Keratinocyte (primary cell): ENCODE results near the gene ATP7B. TPM values are rescaled to one million over a fixed set of nuclear protein-coding genes. Genes with fewer than 3 reads are reported as not detected.

Source experiments
- DNase-seq: peaks from one replicate; pipeline ENCODE4 v3.0.0-alpha.2; 2011; ENCODE audit warnings: low read depth, missing footprints, low spot score
- FAIRE-seq: peaks from 2 replicates; lab custom pipeline; 2011; peaks lifted over from hg19 to GRCh38; lab: Jason Lieb, UNC
- H2AFZ ChIP-seq: 2 replicates; pipeline ENCODE4 v1.6.0; 2012; ENCODE audit warnings: low read length, control low read depth, inconsistent platforms; ENCODE audit not compliant: control insufficient read depth
- H3K27ac ChIP-seq: 2 replicates; pipeline ENCODE4 v1.5.1; 2011; ENCODE audit warnings: low read length; ENCODE audit not compliant: control insufficient read depth, insufficient read depth
- H3K27me3 ChIP-seq: 3 replicates; pipeline ENCODE4 v1.6.0; 2011; ENCODE audit warnings: low read length; ENCODE audit not compliant: control insufficient read depth, insufficient read depth; ENCODE audit errors: extremely low read depth
- H3K36me3 ChIP-seq, 2 experiments: 2 replicates in 1 of 2; 3 replicates in 1 of 2; pipeline ENCODE4 v1.5.1; 2011; ENCODE audit warnings: low read length in 2 of 2, mild to moderate bottlenecking in 1 of 2; ENCODE audit not compliant: control insufficient read depth in 2 of 2, insufficient read depth in 2 of 2; ENCODE audit errors: extremely low read depth in 1 of 2
- H3K4me1 ChIP-seq: 3 replicates; pipeline ENCODE4 v1.5.1; 2011; ENCODE audit warnings: low read length; ENCODE audit not compliant: control insufficient read depth, insufficient read depth; ENCODE audit errors: extremely low read depth
- H3K4me2 ChIP-seq: 3 replicates; pipeline ENCODE4 v1.6.0; 2011; ENCODE audit warnings: low read depth, low read length; ENCODE audit not compliant: control insufficient read depth, insufficient read depth; ENCODE audit errors: extremely low read depth
- H3K4me3 ChIP-seq, 3 experiments: fragments of 200-600 bp in 1 of 3; sonication (generic) in 1 of 3; 2 replicates in 2 of 3; 3 replicates in 1 of 3; pipeline ENCODE4 v1.5.1; 2011 to 2016; ENCODE audit warnings: low read length in 3 of 3, mild to moderate bottlenecking in 3 of 3, control low read depth in 2 of 3, inconsistent platforms in 1 of 3, low read depth in 1 of 3, mixed read lengths in 1 of 3, mixed run types in 1 of 3, moderate library complexity in 1 of 3; ENCODE audit not compliant: control insufficient read depth in 2 of 3, insufficient read depth in 2 of 3; ENCODE audit errors: extremely low read depth in 1 of 3
- H3K79me2 ChIP-seq: 2 replicates; pipeline ENCODE4 v1.6.0; 2012; ENCODE audit warnings: low read length; ENCODE audit not compliant: control insufficient read depth, insufficient read depth
- H3K9ac ChIP-seq: 3 replicates; pipeline ENCODE4 v1.6.0; 2011; ENCODE audit warnings: low read length; ENCODE audit not compliant: control insufficient read depth, insufficient read depth; ENCODE audit errors: extremely low read depth
- H3K9me1 ChIP-seq: 3 replicates; pipeline ENCODE4 v1.6.0; 2011; ENCODE audit warnings: low read length; ENCODE audit not compliant: control insufficient read depth, insufficient read depth; ENCODE audit errors: extremely low read depth
- H3K9me3 ChIP-seq: 2 replicates; pipeline ENCODE4 v1.5.1; 2012; ENCODE audit warnings: low read depth, low read length; ENCODE audit not compliant: control insufficient read depth
- H4K20me1 ChIP-seq: 3 replicates; pipeline ENCODE4 v1.6.0; 2011; ENCODE audit warnings: low read length; ENCODE audit not compliant: control insufficient read depth, insufficient read depth; ENCODE audit errors: extremely low read depth
- CTCF ChIP-seq, 3 experiments: IDR thresholded peaks in 1 of 3; conservative IDR thresholded peaks in 1 of 3; optimal IDR thresholded peaks in 1 of 3; 2 replicates in 2 of 3; 3 replicates in 1 of 3; pipeline versions ENCODE3 to v1.5.1; 2011; ENCODE audit warnings: low read length in 3 of 3, mild to moderate bottlenecking in 3 of 3, moderate library complexity in 2 of 3, control low read depth in 1 of 3, inconsistent platforms in 1 of 3; ENCODE audit not compliant: insufficient read depth in 2 of 3; ENCODE audit errors: extremely low read depth in 1 of 3
- EZH2 ChIP-seq: IDR thresholded peaks from one replicate; pipeline ENCODE4 v1.6.1; 2012; ENCODE audit warnings: inconsistent platforms, mild to moderate bottlenecking, low read length, moderate library complexity
- dilution Hi-C: fragments of 300-500 bp; cut with MboI; formaldehyde crosslinking; loops from one replicate; pipeline ENCODE4 v1.7.0; 2020; ENCODE audit warnings: low sequenced_read_pairs; ENCODE audit not compliant: extremely low pct_ligation_motif_present
- polyA plus RNA-seq, 5 experiments: library from polyadenylated mRNA; depleted of rRNA in 3 of 5; stranded (reverse) in 3 of 5; stranded (forward) in 1 of 5; unstranded in 1 of 5; fragments of >200 nt; gene quantifications; 1 replicate in 1 of 5; 2 replicates in 3 of 5; 3 replicates in 1 of 5; pipeline versions ENCODE4 v1.2.1 to v1.2.3, GENCODE V29; 2011 to 2012; ENCODE audit warnings: missing spikeins in 2 of 5, low read depth in 1 of 5, low replicate concordance in 1 of 5

ATP7B gene
- polyA plus RNA-seq, 1 donor (not counting 4 experiments of a cell fraction or from before 2014, with no cell fraction given): 5.2 TPM

- no peak overlapping the region for H3K9ac ChIP-seq
- no peaks in the 10 kb centered on the region for H3K36me3 ChIP-seq
- no peaks in the 10 kb centered on the region for H3K4me1 ChIP-seq
- H3K4me3 ChIP-seq: no peak overlapping the region
- H3K4me2 ChIP-seq: no peak overlapping the region
- no peaks in the 10 kb centered on the region for H4K20me1 ChIP-seq
- H3K27ac ChIP-seq: no peak overlapping the region
- H3K79me2 ChIP-seq: no peaks in the 10 kb centered on the region
- DNase-seq: no peak
- no peaks in the 10 kb centered on the region for H3K9me1 ChIP-seq
- dilution Hi-C loops: no loop called here
- no peaks in the 10 kb centered on the region for H3K27me3 ChIP-seq
- FAIRE-seq: no peak
- no peak for TF ChIP-seq EZH2
- TF ChIP-seq CTCF (optimal IDR thresholded peaks at IDR 0.05 in 1 of 3, IDR thresholded peaks at IDR 0.05 in 1 of 3, conservative IDR thresholded peaks at IDR 0.05 in 1 of 3; ENCODE audit: extremely low read depth in 1 of 3, insufficient read depth in 2 of 3, low read length in 3 of 3): no peak
- no peaks in the 10 kb centered on the region for H3K9me3 ChIP-seq
- H2AFZ ChIP-seq: no peak overlapping the region
Measured at GRCh38 chr13:51943721-51944120, 67.5 kb downstream of the ATP7B start.

- H3K27me3 ChIP-seq: no peaks in the 10 kb centered on the region
- H3K79me2 ChIP-seq: no peaks in the 10 kb centered on the region
- H3K9me3 ChIP-seq: no peaks in the 10 kb centered on the region
- no peak overlapping the region for H3K9ac ChIP-seq
- no peak overlapping the region for H3K4me3 ChIP-seq
- H3K27ac ChIP-seq: no peak overlapping the region
- H3K36me3 ChIP-seq: peaks cover 0 to 2% of the 10 kb centered on the region in 2 experiments
- no peak overlapping the region for H3K4me2 ChIP-seq
- no peaks in the 10 kb centered on the region for H3K9me1 ChIP-seq
- FAIRE-seq (no peak), DNase-seq (no peak)
- dilution Hi-C loops: no loop called here
- no peak overlapping the region for H2AFZ ChIP-seq
- no peaks in the 10 kb centered on the region for H4K20me1 ChIP-seq
- no peak for TF ChIP-seq EZH2
- TF ChIP-seq CTCF (optimal IDR thresholded peaks at IDR 0.05 in 1 of 3, IDR thresholded peaks at IDR 0.05 in 1 of 3, conservative IDR thresholded peaks at IDR 0.05 in 1 of 3; ENCODE audit: extremely low read depth in 1 of 3, insufficient read depth in 2 of 3, low read length in 3 of 3): no peak
- no peaks in the 10 kb centered on the region for H3K4me1 ChIP-seq
Measured at GRCh38 chr13:51942189-51942588, 69.1 kb downstream of the ATP7B start.
